Suppressor macrophage treated with lipopolysaccharide for 1 hour (primary cell): ENCODE data around the gene HNF4A.

Experiments used
- DNase-seq, 3 donors: peaks; one replicate each; pipeline ENCODE4 v3.0.0-alpha.2; 2020 to 2022

HNF4A gene

GRCh38 chr20:44427804-44428173 is 72.3 kb downstream of the HNF4A start:
- no peak for DNase-seq

GRCh38 chr20:44428174-44429016 is 72.9 kb downstream of the HNF4A start:
- no peak for DNase-seq

GRCh38 chr20:44429017-44429339 is 73.5 kb downstream of the HNF4A start:
- DNase-seq = no peak

DNA sequence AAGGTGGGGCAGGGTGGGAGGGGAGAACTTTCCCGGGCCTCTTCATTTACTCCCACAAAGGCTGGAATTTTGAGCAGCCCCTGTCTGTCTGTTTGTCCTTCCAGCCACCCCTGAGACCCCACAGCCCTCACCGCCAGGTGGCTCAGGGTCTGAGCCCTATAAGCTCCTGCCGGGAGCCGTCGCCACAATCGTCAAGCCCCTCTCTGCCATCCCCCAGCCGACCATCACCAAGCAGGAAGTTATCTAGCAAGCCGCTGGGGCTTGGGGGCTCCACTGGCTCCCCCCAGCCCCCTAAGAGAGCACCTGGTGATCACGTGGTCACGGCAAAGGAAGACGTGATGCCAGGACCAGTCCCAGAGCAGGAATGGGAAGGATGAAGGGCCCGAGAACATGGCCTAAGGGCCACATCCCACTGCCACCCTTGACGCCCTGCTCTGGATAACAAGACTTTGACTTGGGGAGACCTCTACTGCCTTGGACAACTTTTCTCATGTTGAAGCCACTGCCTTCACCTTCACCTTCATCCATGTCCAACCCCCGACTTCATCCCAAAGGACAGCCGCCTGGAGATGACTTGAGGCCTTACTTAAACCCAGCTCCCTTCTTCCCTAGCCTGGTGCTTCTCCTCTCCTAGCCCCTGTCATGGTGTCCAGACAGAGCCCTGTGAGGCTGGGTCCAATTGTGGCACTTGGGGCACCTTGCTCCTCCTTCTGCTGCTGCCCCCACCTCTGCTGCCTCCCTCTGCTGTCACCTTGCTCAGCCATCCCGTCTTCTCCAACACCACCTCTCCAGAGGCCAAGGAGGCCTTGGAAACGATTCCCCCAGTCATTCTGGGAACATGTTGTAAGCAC is 74.1 kb downstream of the HNF4A start:
- no peak for DNase-seq

GRCh38 chr20:44430270-44431065 is 75.0 kb downstream of the HNF4A start:
- no peak for DNase-seq

GRCh38 chr20:44431118-44431501 is 75.6 kb downstream of the HNF4A start:
- DNase-seq = no peak

- DNase-seq = no peak
These were observed 76.2 kb downstream of the HNF4A start for GRCh38 chr20:44431502-44432234.

- DNase-seq = no peak
These were observed 77.4 kb downstream of the HNF4A start for GRCh38 chr20:44432618-44433577.

GRCh38 chr20:44433751-44434538 is 78.4 kb downstream of the HNF4A start:
- DNase-seq = no peak

GRCh38 chr20:44435630-44436335 is 80.3 kb downstream of the HNF4A start:
- DNase-seq = peak; percentile 71 to 87 (median 82)

DNA sequence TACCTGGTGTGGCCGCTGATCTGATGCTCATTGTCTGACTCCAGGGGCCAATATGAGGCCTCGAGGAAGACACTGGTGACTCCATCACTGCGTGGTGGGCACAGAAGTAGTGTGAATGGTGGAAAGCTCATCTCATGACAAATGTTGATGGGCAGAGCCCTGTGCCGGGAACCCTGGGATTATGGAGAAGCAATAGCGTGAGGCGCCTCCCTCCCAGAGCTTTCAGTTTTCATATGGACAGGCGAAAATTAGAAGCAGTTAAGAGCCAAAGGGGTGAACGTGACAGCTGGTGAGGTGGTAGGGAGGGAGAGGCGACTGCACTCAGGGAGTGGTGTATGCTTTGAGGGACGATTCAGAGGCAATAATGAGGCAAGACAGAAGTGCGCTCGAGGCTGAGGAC is 80.9 kb downstream of the HNF4A start:
- DNase-seq = no peak

- no peak for DNase-seq
These were observed 82.0 kb downstream of the HNF4A start for GRCh38 chr20:44437497-44437896.

DNA sequence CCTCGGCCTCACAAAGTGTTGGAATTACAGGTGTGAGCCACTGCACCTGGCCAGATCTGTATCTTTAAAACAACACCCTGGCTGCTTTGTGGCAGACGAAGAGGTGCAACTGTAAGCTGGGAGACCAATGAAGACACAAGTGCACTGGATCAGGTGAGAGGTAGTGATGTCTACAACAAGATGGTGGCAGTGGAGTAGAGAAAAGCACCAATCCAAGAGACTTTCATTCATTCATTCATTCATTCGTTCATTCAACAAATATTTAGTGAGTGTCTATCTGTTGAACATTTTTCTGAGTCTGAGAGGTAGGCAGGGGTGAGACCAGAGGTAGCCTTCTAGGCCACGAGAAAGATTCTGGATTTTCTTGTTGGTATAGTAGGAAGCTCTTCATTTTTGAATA is 83.3 kb downstream of the HNF4A start:
- DNase-seq = no peak

GRCh38 chr20:44439318-44439717 is 83.8 kb downstream of the HNF4A start:
- DNase-seq = no peak

- peak in 2 of 3 donors; percentile 12 for DNase-seq
These were observed 87.0 kb downstream of the HNF4A start for GRCh38 chr20:44442298-44443070.

- DNase-seq = no peak
These were observed 90.5 kb downstream of the HNF4A start for GRCh38 chr20:44445742-44446710.

- DNase-seq = no peak
These were observed 92.4 kb downstream of the HNF4A start for GRCh38 chr20:44447827-44448419.
